Stimulated activated CD4-positive, alpha-beta T cell treated with anti-CD3 and anti-CD28 coated beads, Interleukin-1b, Interleukin-23, amount 100 ng/mL, for 24 hours (primary cell): ENCODE measurements around the gene GALNTL6.
"Not testable (repeated sequence)": the region's sequence is repeated elsewhere in the genome, so short reads cannot be mapped to it uniquely, and the experiment has no call there.

Source experiments
- DNase-seq, 4 experiments: peaks; one replicate each; pipeline ENCODE4 v3.0.0-alpha.2; 2020; ENCODE audit warnings: low read depth in 4 of 4, low spot score in 1 of 4

GALNTL6 gene

DNA sequence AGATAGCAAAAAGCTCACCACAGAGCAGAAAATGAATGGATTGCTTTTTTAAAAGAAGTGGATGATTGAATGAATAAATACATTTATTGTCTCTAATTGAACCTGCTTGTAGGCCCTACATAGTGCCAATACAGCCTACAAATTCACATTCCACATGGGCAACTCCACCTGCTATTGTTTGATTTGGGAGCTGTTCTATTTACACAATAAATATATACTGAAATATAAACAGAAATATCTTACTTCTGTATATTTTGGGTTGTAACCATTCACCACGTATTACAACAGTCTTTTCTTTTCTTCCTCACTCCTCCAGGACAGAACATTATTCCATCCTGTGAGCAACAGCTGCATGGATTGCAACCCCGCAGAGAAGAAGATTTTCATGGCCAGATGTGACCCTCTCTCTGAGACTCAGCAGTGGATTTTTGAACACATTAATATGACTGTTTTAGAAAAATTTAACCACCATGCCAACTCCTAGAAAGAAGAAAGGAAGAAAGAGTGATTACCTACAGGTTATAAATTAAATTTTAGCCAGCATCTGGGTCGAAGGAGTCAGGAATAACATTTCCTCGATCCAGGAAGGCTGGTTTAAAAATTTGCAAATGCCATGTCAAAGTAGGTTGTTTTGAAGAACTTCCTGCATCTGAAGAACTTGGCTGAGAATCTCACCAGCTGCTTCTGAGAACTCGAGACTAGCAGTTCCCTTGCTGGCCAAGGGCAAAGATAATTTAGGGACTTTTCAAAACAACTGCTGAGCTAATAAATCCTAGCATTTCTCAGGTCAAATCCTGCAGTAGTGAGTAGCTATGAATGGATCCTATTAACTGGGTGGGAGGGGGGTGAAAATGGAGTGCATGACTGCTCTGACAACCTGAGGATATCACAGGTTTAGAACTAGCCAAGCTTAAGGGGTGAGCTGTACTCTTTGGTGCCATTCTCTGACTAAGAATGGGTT is 1226.7 kb downstream of the GALNTL6 start:
- DNase-seq: no peak

GRCh38 chr4:173041482-173041881 is 1228.3 kb downstream of the GALNTL6 start:
- DNase-seq: no peak

DNA sequence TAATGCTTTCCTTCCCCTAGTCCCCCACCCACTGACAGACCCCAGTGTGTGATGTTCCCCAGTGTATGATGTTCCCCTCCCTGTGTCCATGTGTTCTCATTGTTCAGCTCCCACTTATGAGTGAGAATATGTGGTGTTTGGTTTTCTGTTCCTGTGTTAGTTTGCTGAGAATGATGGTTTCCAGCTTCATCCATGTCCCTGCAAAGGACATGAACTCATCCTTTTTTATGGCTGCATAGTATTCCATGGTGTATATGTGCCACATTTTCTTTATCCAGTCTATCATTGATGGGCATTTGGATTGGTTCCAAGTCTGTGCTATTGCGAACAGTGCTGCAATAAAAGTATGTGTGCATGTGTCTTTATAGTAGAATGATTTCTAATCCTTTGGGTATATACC is 1228.9 kb downstream of the GALNTL6 start:
- DNase-seq: not testable (repeated sequence)

DNA sequence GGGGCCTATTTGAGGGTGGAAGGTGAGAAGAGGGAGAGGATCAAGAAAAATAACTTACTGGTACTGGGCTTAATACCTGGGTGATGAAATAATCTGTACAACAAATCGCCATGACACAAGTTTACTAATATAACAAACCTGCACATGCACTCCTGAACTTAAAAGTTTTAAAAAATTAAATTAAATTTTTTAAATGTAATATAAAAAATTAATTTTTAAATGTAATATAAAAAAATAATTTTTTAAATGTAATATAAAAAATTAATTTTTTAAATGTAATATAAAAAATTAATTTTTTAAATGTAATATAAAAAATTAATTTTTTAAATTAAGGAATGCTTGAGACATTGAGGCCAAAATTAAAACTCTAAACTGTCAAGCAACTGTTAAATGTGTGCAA is 1231.1 kb downstream of the GALNTL6 start:
- DNase-seq: no peak

DNA sequence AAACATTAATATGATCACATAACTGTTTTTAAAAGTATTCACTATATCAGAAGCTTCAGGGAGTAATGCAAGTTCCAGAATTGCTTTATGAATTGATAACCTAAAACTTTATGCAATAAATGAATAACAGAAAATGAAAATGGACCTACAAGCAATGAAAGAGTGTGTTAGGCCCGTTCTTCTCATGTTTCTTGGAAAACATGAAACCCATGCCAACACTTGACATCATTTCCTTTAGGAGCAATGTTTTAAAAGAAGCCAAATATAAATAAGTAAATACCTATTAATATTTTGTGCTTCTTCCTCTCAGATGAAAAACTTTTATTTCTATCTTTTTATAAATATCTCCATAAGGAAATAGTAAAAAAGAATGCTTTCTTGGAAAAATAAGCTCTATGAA is 1232.4 kb downstream of the GALNTL6 start:
- DNase-seq: no peak

GRCh38 chr4:173046144-173046543 is 1232.9 kb downstream of the GALNTL6 start:
- no peak for DNase-seq

GRCh38 chr4:173046818-173047217 is 1233.6 kb downstream of the GALNTL6 start:
- no peak for DNase-seq

GRCh38 chr4:173051232-173051631 is 1238.0 kb downstream of the GALNTL6 start:
- DNase-seq: no peak

DNA sequence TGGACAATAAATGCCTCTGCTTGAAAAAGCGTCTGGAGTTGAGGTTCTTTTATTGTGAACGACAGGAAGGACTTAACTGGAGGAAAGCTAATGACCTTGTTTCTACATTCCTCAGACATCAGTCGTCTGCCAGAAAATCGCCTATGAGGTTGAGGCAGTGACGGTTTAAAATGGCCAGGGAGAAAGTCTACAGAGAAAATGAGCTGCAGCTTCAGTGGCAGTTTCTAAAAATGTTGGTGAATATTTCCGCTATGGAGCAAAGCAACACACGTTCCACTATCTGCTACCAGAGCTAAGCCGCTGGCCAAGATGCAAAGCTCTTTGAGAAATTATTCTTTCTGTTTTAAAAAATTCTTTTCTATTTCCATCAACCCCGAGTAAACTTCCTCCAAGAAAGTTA is 1238.5 kb downstream of the GALNTL6 start:
- DNase-seq: no peak

GRCh38 chr4:173052439-173052838 is 1239.2 kb downstream of the GALNTL6 start:
- no peak for DNase-seq

DNA sequence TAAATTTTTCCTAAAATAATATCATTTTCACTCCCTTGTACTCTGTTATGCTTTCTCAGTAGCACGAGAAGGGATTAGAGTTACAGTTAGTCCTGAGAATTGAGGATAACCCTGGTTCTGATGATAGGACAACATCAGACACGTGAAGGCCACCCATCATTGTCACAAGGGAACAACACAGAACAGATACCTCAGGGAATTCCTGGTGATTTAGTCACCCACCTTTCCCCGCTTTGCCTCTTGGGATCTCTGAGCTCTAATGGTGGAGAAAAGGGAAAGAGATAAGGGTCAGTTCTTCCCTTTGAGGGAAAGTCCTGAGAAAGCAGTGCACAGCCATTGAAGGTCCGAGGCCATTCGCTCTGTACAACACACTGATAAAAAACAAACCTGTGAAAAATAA is 1243.1 kb downstream of the GALNTL6 start:
- DNase-seq: no peak

DNA sequence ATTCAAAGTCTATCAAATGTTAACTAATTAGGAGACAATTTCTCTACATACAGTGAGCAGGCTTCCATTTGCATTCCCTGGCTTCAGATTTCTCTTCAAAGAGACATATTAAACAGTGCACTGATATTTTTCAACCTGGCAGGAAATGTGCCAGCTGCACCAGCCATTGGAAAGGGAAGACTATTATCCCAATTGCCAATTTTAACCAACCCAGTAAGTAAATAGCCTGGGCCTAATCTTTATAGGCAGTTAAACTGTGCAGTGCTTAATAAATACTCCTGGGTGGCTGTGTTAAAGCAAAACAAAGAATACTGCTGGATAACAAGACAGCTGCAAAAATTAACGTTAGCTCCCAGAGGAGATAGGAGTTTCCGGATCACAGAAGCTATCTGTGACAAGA is 1243.5 kb downstream of the GALNTL6 start:
- no peak for DNase-seq

DNA sequence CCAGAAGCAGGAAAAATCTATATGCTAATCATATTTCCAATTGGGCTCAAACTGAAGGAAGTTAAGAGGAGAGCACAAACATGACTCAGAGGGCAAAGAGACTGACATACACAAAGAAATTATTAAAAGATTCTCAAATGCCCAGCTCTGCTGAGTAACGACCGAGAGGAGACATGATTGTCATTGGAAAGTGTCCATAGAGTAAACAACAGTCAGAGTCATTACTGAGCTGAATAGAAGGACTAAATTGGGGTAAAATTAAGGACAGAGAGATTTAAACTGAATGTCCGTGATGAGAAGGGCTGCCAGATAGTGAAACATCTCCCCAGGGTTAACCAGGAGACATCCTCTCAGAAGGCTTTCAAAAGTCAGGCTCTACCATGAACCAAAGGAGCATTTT is 1244.2 kb downstream of the GALNTL6 start:
- no peak for DNase-seq

DNA sequence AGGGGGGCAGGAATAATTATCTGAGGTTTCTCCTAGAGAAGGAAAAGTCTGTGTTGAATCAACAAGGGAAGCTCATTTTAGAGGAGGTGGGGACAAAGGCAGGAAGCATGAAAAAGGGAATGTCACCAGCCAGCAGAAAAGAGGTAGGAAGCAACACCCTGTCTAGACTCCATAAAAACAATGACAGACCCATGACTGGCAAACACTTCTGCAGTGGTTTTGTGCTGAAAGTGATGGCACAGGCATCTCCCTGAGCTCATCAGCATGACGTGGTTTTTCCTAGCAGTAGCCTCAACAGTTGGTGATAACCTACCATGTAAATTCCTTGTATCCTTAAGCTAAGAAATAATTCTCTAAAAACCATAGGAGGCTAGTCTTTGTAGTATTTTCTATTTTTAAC is 1244.7 kb downstream of the GALNTL6 start:
- no peak for DNase-seq

DNA sequence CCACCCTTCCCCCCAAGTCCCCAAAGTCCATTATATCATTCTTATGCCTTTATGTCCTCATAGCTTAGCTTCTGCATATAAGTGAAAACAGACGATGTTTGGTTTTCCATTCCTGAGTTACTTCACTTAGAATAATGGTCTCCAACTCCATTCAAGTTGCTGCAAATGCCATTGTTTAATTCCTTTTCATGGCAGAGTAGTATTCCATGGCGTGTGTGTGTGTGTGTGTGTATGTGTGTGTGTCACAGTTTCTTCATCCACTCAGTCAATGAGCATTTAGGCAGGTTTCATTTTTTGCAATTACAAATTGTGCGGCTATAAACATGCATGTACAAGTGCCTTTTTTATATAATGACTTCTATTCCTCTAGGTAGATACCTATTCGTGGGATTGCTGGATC is 1248.0 kb downstream of the GALNTL6 start:
- no peak for DNase-seq

DNA sequence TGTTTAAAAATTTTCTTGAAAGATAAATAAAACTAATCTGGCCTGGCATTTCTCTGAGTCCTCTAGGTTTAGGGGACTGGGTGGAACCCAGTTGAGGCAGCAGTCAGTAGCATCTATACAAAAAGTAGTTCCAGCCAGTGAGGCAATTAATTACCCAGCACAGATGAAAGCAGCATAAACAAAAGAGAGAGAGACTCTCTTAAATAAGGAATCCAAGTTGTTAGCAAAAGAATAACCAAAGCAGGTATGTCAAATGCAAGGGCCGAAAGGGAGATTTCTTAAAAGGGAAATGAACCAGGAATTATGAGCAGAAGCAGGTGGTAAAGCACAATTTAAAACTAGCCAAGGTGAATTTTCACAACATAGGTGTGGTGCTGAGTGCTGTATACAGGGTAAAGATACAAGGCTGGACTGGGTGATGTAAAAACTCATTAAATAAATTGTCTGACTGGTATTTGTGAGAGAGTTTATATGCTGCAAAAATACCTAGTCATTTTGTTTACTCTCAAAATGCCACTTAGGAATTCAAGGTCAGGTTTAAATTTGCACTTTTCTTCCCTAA is 1260.8 kb downstream of the GALNTL6 start:
- no peak for DNase-seq

DNA sequence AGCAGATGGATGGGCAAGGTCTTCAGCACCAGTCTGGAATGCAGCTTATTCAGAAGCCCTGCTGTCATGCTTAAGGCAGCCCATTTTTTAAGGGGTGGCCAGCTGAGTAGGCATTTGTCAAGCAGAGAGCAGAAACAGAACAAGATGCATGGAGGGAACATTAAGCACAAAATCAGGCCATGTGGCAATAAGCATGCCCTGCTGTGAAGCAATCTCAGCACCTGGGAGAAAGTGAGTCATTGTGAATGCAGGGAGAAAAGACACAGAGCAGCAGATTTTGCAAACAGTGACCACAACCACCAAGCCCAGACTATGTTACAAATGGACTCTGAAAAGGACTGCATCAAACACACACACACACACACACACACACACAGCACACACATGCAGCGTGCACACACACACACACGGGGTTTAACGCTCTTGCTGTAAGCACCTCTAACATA is 1261.3 kb downstream of the GALNTL6 start:
- no peak for DNase-seq

DNA sequence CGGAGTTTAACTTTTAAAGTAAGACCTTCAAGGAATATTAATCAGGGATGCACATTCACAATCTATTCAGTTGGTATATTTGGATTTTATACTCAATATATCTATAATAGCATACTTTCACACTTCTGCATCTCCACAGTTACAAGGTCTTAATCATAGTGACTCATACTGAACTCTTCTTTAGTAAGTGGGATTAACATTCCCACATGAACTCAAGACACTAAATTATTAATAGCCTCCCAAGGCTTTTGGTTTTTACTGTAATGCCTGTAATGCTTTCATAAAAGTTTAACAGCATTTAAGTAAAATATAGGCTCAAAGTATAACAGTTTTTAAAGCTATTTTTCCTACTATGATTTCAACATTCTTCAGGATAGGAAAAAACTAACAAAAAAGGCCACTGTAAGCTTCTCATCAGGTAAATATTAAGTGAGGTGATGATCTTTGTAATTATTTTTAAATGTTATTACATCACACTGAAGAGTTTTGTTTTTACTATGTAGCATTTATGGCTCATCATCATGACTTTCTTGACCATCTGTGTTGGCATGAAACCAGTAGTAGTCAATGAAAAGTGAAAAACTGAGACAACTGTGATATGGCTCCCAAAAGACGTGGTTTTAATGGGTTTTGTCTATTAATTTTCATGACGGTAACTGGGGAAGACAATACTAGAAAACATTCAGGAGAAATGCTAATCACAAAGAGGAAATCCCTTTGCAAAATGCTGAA is 1263.9 kb downstream of the GALNTL6 start:
- DNase-seq: no peak

GRCh38 chr4:173088144-173088543 is 1274.9 kb downstream of the GALNTL6 start:
- DNase-seq: no peak
